ENCODE measurements around the gene CIDEC. TPM values are rescaled to one million over a fixed set of nuclear protein-coding genes. Genes with fewer than 3 reads are reported as not detected.
A peak's percentile ranks its signal among the peaks of the same experiment; 100 is the strongest.
"Not testable (repeated sequence)": the region's sequence is repeated elsewhere in the genome, so short reads cannot be mapped to it uniquely, and the experiment has no call there.

The CIDEC gene
- total RNA-seq, 2 experiments from 2014 or later, result not detected

DNA sequence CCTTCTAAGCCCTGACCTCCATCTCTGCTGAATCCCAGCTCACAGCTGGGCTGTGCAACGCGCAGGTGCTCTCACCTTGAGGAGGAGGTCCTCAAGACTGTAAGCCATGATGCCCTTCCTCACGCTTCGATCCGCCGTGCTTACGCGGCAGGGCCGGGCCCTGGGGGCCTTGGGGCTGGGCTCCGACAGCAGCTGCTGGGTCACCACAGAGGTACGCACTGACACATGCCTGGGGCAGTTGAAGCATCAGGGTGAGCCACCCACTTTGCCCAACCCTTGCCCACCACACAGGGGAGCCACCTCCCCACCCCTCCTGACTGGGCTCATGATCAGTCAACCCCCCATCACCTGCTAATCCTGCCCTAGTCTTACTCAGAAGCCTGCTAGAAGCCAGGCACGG, 3.1 kb downstream of the CIDEC start:
- ChIA-PET POLR2A (interaction anchor here (1.2 kb wide), 1 partner anchor 36 kb away, joined by 3 read pairs; no protein-coding TSS in a partner anchor), CTCF (ENCODE audit: unreplicated experiment) (no interaction called here)
- no peak for DNase-seq (ENCODE audit: low spot score)
- TF ChIP-seq, protein P1, sequence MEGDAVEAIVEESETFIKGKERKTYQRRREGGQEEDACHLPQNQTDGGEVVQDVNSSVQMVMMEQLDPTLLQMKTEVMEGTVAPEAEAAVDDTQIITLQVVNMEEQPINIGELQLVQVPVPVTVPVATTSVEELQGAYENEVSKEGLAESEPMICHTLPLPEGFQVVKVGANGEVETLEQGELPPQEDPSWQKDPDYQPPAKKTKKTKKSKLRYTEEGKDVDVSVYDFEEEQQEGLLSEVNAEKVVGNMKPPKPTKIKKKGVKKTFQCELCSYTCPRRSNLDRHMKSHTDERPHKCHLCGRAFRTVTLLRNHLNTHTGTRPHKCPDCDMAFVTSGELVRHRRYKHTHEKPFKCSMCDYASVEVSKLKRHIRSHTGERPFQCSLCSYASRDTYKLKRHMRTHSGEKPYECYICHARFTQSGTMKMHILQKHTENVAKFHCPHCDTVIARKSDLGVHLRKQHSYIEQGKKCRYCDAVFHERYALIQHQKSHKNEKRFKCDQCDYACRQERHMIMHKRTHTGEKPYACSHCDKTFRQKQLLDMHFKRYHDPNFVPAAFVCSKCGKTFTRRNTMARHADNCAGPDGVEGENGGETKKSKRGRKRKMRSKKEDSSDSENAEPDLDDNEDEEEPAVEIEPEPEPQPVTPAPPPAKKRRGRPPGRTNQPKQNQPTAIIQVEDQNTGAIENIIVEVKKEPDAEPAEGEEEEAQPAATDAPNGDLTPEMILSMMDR (conservative IDR thresholded peaks at IDR 0.05; ENCODE audit: low read length), result 0 out of 2 replicates have a peak, but pooled peaks have one; percentile 26
- no peak for TF ChIP-seq EZH2phosphoT487 (IDR thresholded peaks at IDR 0.05; ENCODE audit: borderline replicate concordance, low read depth, low read length)
- intact Hi-C loops (cut with micrococcal nuclease; ENCODE audit: unreplicated experiment), result no loop called here
- H3K9me3 ChIP-seq (ENCODE audit: low read length), result no peaks in the 10 kb centered on the region
- H3K79me2 ChIP-seq (ENCODE audit: insufficient read depth, low read depth, low read length), result no peaks in the 10 kb centered on the region
- H3K36me3 ChIP-seq (ENCODE audit: insufficient read depth, low read length), result no peaks in the 10 kb centered on the region
- H2AFZ ChIP-seq (ENCODE audit: low read length), result no peak overlapping the region
- H4K20me1 ChIP-seq (ENCODE audit: insufficient read depth, low read length), result no peaks in the 10 kb centered on the region
- no TSS peak for BruUV-seq (replicated peaks)
- no peaks in the 10 kb centered on the region for H3K4me1 ChIP-seq (ENCODE audit: insufficient read depth, low read length, poor library complexity, severe bottlenecking)
- no peak overlapping the region for H3K4me2 ChIP-seq (ENCODE audit: low read length)
- no peak overlapping the region for H3K27ac ChIP-seq (ENCODE audit: low read depth, low read length, poor library complexity, severe bottlenecking)
- no peaks in the 10 kb centered on the region for H3K9me2 ChIP-seq (ENCODE audit: insufficient read depth, low read length)
- H3K4me3 ChIP-seq (ENCODE audit: low read depth, low read length, poor library complexity, severe bottlenecking), result no peak overlapping the region

DNA sequence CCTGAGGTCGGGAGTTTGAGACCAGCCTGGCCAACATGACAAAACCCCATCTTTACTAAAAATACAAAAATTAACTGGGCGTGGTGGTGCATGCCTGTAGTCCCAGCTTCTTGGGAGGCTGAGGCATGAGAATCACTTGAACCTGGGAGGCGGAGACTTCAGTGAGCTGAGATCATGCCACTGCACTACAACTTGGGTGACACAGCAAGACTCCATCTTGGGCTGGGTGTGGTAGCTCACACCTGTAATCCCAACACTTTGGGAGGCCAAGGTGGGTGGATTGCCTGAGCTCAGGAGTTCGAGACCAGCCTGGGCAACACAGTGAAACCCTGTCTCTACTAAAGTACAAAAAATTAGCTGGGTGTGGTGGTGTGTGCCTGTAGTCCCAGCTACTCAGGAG, 3.8 kb downstream of the CIDEC start:
- H3K36me3 ChIP-seq (ENCODE audit: insufficient read depth, low read length); H3K27ac ChIP-seq (ENCODE audit: low read depth, low read length, poor library complexity, severe bottlenecking); intact Hi-C loops (cut with micrococcal nuclease; ENCODE audit: unreplicated experiment); BruUV-seq (replicated peaks); H4K20me1 ChIP-seq (ENCODE audit: insufficient read depth, low read length); H3K4me2 ChIP-seq (ENCODE audit: low read length); H3K79me2 ChIP-seq (ENCODE audit: insufficient read depth, low read depth, low read length); H3K9me2 ChIP-seq (ENCODE audit: insufficient read depth, low read length); H2AFZ ChIP-seq (ENCODE audit: low read length); H3K9me3 ChIP-seq (ENCODE audit: low read length); H3K4me1 ChIP-seq (ENCODE audit: insufficient read depth, low read length, poor library complexity, severe bottlenecking); H3K4me3 ChIP-seq (ENCODE audit: low read depth, low read length, poor library complexity, severe bottlenecking); DNase-seq (ENCODE audit: low spot score); CTCF ChIA-PET (ENCODE audit: unreplicated experiment): not testable (repeated sequence)
- POLR2A ChIA-PET, result interaction anchor here (0.7 to 1.2 kb wide), 2 partner anchors 8 to 35 kb away, joined by 3 to 6 read pairs; no protein-coding TSS in a partner anchor

DNA sequence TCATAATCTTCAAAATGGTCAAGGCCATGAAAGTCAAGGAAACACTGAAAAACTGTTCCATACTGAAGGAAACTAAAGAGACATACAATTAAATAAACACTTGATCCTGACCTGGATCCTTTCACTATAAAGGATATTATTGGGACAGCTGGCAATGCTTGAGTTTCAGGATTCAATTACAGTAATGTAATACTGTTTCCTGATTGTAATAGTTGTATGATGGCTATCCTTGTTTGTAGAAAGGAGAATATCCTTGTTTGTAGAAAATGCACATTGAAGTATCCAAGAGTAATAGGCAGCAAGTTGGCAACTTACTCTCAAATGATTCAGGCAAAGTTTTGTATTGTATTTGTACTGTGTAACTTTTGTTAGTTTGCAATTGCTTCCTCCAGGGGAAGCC, 4.6 kb downstream of the CIDEC start:
- no peak for DNase-seq (ENCODE audit: low spot score)
- intact Hi-C loops (cut with micrococcal nuclease; ENCODE audit: unreplicated experiment), result no loop called here
- no TSS peak for BruUV-seq (replicated peaks)
- no peak for TF ChIP-seq EZH2phosphoT487 (IDR thresholded peaks at IDR 0.05; ENCODE audit: borderline replicate concordance, low read depth, low read length)
- TF ChIP-seq, protein P1 (conservative IDR thresholded peaks at IDR 0.05; ENCODE audit: low read length), result no peak
- Histone ChIP-seq H3K4me2 (ENCODE audit: low read length) (no peak overlapping the region), H3K79me2 (ENCODE audit: insufficient read depth, low read depth, low read length) (no peaks in the 10 kb centered on the region), H3K4me3 (ENCODE audit: low read depth, low read length, poor library complexity, severe bottlenecking) (no peak overlapping the region), H2AFZ (ENCODE audit: low read length) (no peak overlapping the region), H3K9me2 (ENCODE audit: insufficient read depth, low read length) (no peaks in the 10 kb centered on the region), H3K36me3 (ENCODE audit: insufficient read depth, low read length) (no peaks in the 10 kb centered on the region), H4K20me1 (ENCODE audit: insufficient read depth, low read length) (no peaks in the 10 kb centered on the region), H3K27ac (ENCODE audit: low read depth, low read length, poor library complexity, severe bottlenecking) (no peak overlapping the region), H3K4me1 (ENCODE audit: insufficient read depth, low read length, poor library complexity, severe bottlenecking) (no peaks in the 10 kb centered on the region), H3K9me3 (ENCODE audit: low read length) (no peaks in the 10 kb centered on the region)
- ChIA-PET POLR2A (interaction anchor here (0.6 kb wide), 1 partner anchor 172 kb away, joined by 3 read pairs; no protein-coding TSS in a partner anchor), CTCF (ENCODE audit: unreplicated experiment) (no interaction called here)

DNA sequence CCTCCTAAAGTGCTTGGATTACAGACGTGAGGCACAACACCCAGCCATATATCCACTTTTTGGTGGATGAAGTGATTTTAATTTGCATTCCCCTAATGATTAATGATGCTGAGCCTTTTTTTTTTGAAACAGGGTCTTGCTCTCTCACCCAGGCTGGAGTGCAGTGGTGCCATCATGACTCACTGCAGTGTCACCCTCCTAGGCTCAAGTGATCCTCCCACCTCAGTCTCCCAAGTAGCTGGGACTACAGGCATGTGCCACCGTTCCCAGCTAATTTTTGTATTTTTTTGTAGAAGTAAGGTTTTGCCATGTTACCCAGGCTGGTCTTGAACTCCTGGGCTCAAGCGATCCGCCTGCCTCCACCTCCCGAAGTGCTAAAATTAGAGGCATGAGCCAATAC, 8.0 kb downstream of the CIDEC start:
- CTCF ChIA-PET (ENCODE audit: unreplicated experiment); H3K9me3 ChIP-seq (ENCODE audit: low read length); H3K9me2 ChIP-seq (ENCODE audit: insufficient read depth, low read length); H3K4me3 ChIP-seq (ENCODE audit: low read depth, low read length, poor library complexity, severe bottlenecking); H3K27ac ChIP-seq (ENCODE audit: low read depth, low read length, poor library complexity, severe bottlenecking); H3K4me1 ChIP-seq (ENCODE audit: insufficient read depth, low read length, poor library complexity, severe bottlenecking); H2AFZ ChIP-seq (ENCODE audit: low read length); BruUV-seq (replicated peaks); H3K4me2 ChIP-seq (ENCODE audit: low read length); H4K20me1 ChIP-seq (ENCODE audit: insufficient read depth, low read length); intact Hi-C loops (cut with micrococcal nuclease; ENCODE audit: unreplicated experiment); H3K79me2 ChIP-seq (ENCODE audit: insufficient read depth, low read depth, low read length); DNase-seq (ENCODE audit: low spot score); H3K36me3 ChIP-seq (ENCODE audit: insufficient read depth, low read length): not testable (repeated sequence)
- POLR2A ChIA-PET, result interaction anchor here (1.8 kb wide), 1 partner anchor 12 kb away, joined by 6 read pairs; no protein-coding TSS in a partner anchor

All from OCI-LY7 (cell line).